ENCODE results near the gene SLC36A1. TPM values are rescaled to one million over a fixed set of nuclear protein-coding genes. Genes with fewer than 3 reads are reported as not detected.

The SLC36A1 gene
- total and polyA plus RNA-seq, 2 donors (not counting 3 experiments of a cell fraction or from before 2014, with no cell fraction given), result 11.8 to 14.5 TPM

- Histone ChIP-seq H4K20me1 (replicated peaks; ENCODE audit: control insufficient read depth, extremely low read depth, insufficient read depth, low read length) (no peaks in the 10 kb centered on the region), H3K4me1 (ENCODE audit: control insufficient read depth, extremely low read depth, insufficient read depth, low read length) (no peaks in the 10 kb centered on the region), H3K36me3 (ENCODE audit: control insufficient read depth in 2 of 2, extremely low read depth in 1 of 2, insufficient read depth in 2 of 2, low read length in 2 of 2) (no peaks in the 10 kb centered on the region), H3K27me3 (ENCODE audit: control insufficient read depth in 2 of 2, insufficient read depth in 2 of 2, low read length in 2 of 2) (no peaks in the 10 kb centered on the region), H2AFZ (ENCODE audit: low read depth, low read length) (no peak overlapping the region), H3K9me3 (replicated peaks; ENCODE audit: control insufficient read depth, insufficient read depth, low read length) (no peaks in the 10 kb centered on the region), H3K4me2 (ENCODE audit: insufficient read depth, low read length) (no peak overlapping the region), H3K79me2 (ENCODE audit: control insufficient read depth, insufficient read depth, low read length) (no peaks in the 10 kb centered on the region), H3K9ac (replicated peaks; ENCODE audit: extremely low read depth, insufficient read depth, low read length) (no peak overlapping the region), H3K27ac (ENCODE audit: insufficient read depth, low read depth, low read length) (no peak overlapping the region), H3K9me1 (replicated peaks; ENCODE audit: control insufficient read depth, extremely low read depth, insufficient read depth, low read length) (no peaks in the 10 kb centered on the region), H3K4me3 (replicated peaks in 1 of 3; ENCODE audit: insufficient read depth in 1 of 3, low read depth in 1 of 3, low read length in 3 of 3) (no peak overlapping the region)
- no peak for FAIRE-seq
- dilution Hi-C loops (cut with MboI; ENCODE audit: extremely low pct_ligation_motif_present, low sequenced_read_pairs) (no loop called here), intact Hi-C loops (cut with micrococcal nuclease) (no loop called here)
- ChIA-PET CTCF (interaction anchor here (3.3 kb wide), 1 partner anchor 50 kb away, joined by 33 read pairs; the partner anchor contains the start of gene SLC36A1), POLR2A (no interaction called here)
- no peak for DNase-seq (ENCODE audit: low read depth, low spot score)
- BruUV-seq (replicated peaks), result no TSS peak
- TF ChIP-seq MYC (IDR thresholded peaks at IDR 0.05; ENCODE audit: low read depth, low read length), result no peak
- no peak for TF ChIP-seq EZH2 (IDR thresholded peaks at IDR 0.05; ENCODE audit: borderline replicate concordance, low read depth, low read length, severe bottlenecking)
- no peak for TF ChIP-seq POLR2AphosphoS5 (IDR thresholded peaks at IDR 0.05; ENCODE audit: insufficient read depth, low read depth, low read length)
- TF ChIP-seq JUN (IDR thresholded peaks at IDR 0.05; ENCODE audit: borderline replicate concordance, insufficient read depth, insufficient read length, low read depth), result no peak
- TF ChIP-seq POLR2A (IDR thresholded peaks at IDR 0.05; ENCODE audit: low read depth, low read length), result no peak
- TF ChIP-seq FOS (IDR thresholded peaks at IDR 0.05; ENCODE audit: borderline replicate concordance, insufficient read depth, low read length), result no peak
- no peak for TF ChIP-seq MAX (IDR thresholded peaks at IDR 0.05; ENCODE audit: insufficient read depth, insufficient read length)
- no peak for TF ChIP-seq CTCF (IDR thresholded peaks at IDR 0.05; ENCODE audit: extremely low read depth in 1 of 2, insufficient read depth in 1 of 2, low read depth in 1 of 2, low read length in 2 of 2)
- no peak for TF ChIP-seq GATA2 (IDR thresholded peaks at IDR 0.05; ENCODE audit: insufficient read depth, insufficient read length, low read depth, low read length)
Measured at GRCh38 chr5:151497391-151498002, 50.1 kb downstream of the SLC36A1 start.

Data from endothelial cell of umbilical vein (primary cell).